Measurements from ENCODE around the gene NELFCD.
"Not testable (repeated sequence)": the region's sequence is repeated elsewhere in the genome, so short reads cannot be mapped to it uniquely, and the experiment has no call there.

Gene NELFCD

GRCh38 chr20:59027741-59028320, 46.8 kb downstream of the NELFCD start:
- DNase-seq: no peak

DNA sequence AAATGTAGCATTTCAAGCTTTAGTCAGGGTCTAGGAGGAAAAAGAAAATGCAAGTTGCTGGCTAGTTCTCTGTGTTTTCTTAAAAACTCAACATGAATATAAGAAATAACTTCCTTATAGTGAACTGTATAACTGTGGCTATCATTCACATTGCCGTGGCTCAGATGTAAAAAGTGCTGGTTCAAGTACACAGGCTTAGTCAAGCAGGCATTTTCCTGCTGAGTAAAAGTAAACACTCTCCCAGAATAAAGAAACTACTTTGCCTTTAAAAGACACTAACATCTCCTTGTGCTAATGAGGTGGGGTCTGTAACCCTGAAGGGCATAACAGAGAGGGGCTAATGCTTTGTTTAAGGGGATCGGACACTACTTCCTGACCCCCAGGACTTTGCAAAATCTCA, 47.8 kb downstream of the NELFCD start:
- no peak for DNase-seq

DNA sequence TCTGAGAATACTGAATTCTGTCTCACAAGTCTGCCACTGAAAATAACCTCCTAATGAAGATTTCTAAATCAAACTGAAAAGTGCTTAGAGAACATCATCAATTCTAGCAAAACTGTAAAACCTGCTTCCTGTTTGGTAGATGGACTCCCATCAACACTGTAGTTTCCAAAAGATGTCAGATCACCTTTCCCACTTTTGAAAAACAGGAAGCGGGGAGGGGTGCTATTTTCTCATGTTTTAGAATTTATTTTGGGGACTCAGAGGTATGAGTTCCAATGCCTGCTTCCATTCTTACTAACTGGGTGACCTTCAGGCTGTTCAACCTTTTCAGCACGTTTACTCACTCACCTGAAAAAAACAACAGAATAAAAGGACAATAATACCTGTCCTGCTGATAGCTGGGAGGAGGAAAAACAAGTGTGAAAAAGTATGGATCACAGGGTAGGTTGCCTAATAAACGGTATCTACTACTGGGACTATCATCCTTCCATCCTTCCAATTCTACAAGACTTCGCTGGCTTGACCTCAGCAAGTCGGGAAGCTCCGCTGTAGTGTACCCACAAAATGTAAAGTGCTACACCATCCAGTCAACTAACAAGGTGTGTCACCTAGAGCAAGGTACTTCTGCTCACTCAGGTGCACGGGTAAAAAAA, 50.0 kb downstream of the NELFCD start:
- DNase-seq: no peak

GRCh38 chr20:59031564-59032022, 50.5 kb downstream of the NELFCD start:
- no peak for DNase-seq

DNA sequence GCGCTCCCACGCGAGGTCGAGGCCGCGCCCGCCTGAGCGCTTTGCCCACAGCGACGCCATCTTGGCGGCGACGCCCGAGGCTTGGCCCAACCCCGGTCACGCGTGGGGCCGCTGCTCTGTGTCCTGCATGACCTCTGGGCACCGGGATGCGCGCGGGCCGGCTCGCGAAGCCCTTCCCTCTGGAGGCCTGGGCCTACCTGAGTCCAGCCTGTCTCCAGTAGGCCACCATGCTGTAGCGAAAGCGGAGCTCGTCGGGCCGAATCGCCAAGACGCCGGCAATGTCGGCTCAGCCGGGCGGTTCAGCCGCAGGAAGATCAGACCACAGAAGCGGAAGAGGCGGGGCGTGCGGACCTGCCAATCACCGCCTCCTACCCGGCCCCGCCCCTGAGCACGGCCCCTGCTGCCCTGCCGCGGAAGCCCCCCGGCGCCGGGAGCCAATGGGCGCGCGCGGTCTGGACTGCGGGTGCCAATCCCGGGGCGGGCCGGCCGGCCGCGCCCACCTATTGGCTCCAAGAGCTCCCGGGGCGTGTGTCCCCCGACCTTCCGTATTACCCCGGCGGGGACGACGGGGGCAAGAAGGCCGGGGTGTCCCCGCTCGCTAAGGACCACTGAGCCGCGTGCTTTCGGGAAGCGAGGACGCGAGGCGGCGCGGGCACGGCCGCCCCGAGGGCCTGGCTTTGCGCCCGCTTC, 51.1 kb downstream of the NELFCD start, which contains the start of gene ATP5F1E:
Gene ATP5F1E (minus strand): TSS at position 313 of the 690 bp plus-strand sequence. CDS start 84 bp downstream, at position 229.
- peak; percentile 96 for DNase-seq

DNA sequence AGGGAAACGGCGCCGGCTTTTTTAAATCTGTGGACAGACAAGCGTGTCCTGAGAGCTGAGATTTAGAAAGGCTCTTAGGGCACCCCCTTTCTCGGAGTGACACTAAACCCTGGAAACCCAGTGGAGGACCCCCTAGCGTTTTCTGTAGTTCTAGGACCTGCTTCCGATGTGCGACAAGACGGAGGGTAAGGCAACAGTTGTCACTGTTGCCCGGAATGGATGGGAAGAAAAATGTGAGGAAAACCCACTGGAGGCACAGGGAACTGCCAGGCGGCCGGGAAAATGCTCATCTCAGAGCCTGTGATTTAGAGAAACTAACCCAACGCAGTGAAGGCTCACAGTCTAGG, 51.6 kb downstream of the NELFCD start:
- no peak for DNase-seq

GRCh38 chr20:59033093-59033492, 52.0 kb downstream of the NELFCD start:
- no peak for DNase-seq

GRCh38 chr20:59033616-59034165, 52.6 kb downstream of the NELFCD start:
- no peak for DNase-seq

DNA sequence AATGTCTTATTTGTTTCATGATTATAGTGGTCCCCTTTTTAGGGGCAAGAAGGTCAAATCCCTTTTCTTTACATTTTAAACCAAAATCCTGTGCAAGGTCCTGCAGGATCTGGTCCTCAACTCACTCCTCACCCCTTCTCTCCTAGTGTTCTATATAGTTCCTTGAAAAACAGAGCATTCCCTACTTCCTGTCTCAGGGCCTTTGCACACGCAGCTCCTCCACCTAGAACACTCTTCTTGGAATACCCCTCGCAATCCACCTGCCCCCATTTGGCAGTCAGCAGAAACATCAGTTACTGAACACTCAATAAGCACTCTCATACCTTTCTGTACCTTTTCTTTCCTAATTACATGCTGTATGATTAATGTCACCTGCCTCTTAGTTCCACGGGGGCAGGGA, 54.3 kb downstream of the NELFCD start:
- no peak for DNase-seq

DNA sequence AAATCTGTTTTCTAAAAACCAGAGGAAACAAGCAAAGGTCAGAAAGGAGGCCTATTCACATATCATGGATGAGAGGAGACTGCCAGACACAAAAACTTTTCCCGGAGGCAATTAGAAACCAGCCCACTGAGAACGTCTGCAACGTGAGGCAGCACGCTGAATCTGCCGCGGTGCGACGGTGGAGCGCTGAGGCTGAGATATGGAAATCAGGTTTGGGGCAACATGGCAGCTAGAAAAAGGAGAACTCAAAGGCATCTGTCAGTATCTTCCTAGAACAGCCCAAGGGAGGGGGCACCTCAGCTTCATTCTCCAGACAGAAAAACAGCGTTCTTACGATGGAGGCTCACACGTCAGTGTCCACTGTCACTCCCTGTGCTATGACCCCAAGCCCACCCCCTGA, 56.3 kb downstream of the NELFCD start:
- DNase-seq: no peak

DNA sequence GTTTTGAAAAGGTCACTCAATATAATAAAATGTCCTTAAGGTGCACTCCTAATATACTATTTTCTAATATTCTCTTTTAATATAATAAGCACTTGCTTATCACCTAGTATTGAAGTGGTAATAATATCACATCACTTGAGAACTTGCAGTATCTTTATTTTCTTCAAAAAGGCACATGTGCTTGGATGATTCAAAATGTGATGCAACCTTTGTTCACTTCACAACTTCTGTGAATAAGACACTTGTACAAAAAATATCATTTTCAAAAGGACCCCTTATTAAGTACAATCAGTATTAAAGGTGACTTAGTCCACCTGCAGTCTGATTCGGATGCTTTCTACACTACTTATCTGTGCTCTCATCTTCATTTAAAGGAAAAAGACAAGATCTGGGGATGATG, 58.2 kb downstream of the NELFCD start:
- DNase-seq: no peak

GRCh38 chr20:59040667-59041066, 59.6 kb downstream of the NELFCD start:
- no peak for DNase-seq

- DNase-seq: not testable (repeated sequence)
Measured at GRCh38 chr20:59041487-59041886, 60.4 kb downstream of the NELFCD start.

- DNase-seq: no peak
Measured at GRCh38 chr20:59042151-59042795, 61.2 kb downstream of the NELFCD start, which contains the start of gene PRELID3B. TSS of gene PRELID3B (minus strand) at chr20:59042786. CDS start at chr20:59042730, 56 bp downstream.

- DNase-seq: peak; percentile 94
Measured at GRCh38 chr20:59042796-59043631, 62.0 kb downstream of the NELFCD start.

DNA sequence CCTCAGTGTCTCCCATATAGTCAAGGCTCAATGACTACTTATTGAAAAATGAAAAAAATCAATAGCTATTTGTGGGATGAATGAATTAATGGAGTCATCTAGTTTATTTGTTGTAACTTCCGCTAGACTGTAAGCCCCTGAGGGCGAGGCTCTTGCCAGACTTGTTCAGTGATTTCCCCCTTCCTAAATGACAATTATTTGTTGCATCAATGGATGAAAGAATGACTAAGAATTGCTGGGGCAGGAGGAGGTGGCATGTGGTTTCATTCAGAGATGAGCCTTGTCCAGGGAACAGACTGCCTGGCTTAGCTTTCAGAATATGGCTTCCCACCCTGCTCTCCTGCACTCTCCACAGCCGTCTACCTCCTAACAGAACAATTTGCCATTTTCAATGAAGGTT, 62.6 kb downstream of the NELFCD start:
- no peak for DNase-seq

DNA sequence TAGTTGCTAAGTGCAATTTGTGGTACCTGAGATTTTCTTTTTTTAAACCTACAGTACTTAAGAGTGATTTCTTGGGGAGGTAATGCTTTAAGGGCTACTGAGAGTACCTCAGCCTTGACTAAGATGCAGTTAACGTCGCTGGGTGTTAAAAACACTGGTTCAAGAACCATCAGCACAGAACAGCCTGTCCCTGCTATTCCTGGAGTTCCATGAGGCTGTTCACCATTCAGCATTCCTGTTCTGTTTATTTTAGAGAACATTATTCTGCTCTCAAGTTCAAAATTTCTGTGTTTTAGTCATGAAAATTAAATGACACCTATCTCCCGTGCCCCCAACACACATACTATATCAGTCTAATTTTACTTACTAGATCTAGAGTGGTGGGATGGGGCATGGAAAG, 63.2 kb downstream of the NELFCD start:
- DNase-seq: no peak
